HepG2 (cell line): ENCODE data around the gene NKX6-1. TPM values are rescaled to one million over a fixed set of nuclear protein-coding genes. Genes with fewer than 3 reads are reported as not detected.

Source experiments
- ATAC-seq: fragments of 200-7000 bp; cut with Tn5 transposase; 3 replicates; pipeline ENCODE4 v1.9.1; 2020; ENCODE audit warnings: mild to moderate bottlenecking, moderate library complexity
- BruUV-seq: library from RNA; stranded (reverse); fragments of 400-500 nt; replicated peaks from 2 replicates; lab custom pipeline; 2021; lab: Mats Ljungman, UMichigan
- CTCF ChIA-PET: fragments of 300-600 bp; formaldehyde crosslinking; extraction: SDS; loops from one replicate; lab custom pipeline; 2021; ENCODE audit warnings: low total read pairs, inconsistent platforms, low intra/inter-chr PET ratio; lab: Yijun Ruan, JAX
- POLR2A ChIA-PET: fragments of 350-600 bp; sonication (Branson Sonifier 250); formaldehyde crosslinking; loops from one replicate; lab custom pipeline; 2020; ENCODE audit warnings: antibody characterized with exemption, inconsistent platforms; lab: Yijun Ruan, JAX
- DNase-seq: peaks from one replicate; pipeline ENCODE4 v3.0.0-alpha.2; 2015; ENCODE audit warnings: low spot score
- FAIRE-seq: peaks from 3 replicates; lab custom pipeline; 2011; peaks lifted over from hg19 to GRCh38; lab: Jason Lieb, UNC
- H2AFZ ChIP-seq: one replicate; pipeline ENCODE4 v1.6.1; 2011; ENCODE audit warnings: low read length, inconsistent platforms
- H3K27ac ChIP-seq: fragments of 300-600 bp; 3 replicates; pipeline ENCODE4 v1.8.0; 2011; ENCODE audit warnings: mixed run types, mild to moderate bottlenecking, mixed read lengths, low read length, inconsistent platforms; ENCODE audit not compliant: insufficient read depth; ENCODE audit errors: extremely low read length
- H3K27me3 ChIP-seq, 2 experiments: fragments of 200-600 bp in 1 of 2; 2 replicates in 1 of 2; 3 replicates in 1 of 2; pipeline versions ENCODE4 v1.6.0 to v1.8.0; 2011; ENCODE audit warnings: low read length in 2 of 2, mild to moderate bottlenecking in 2 of 2, moderate library complexity in 2 of 2, inconsistent platforms in 1 of 2; ENCODE audit not compliant: insufficient read depth in 2 of 2, control insufficient read depth in 1 of 2
- H3K36me3 ChIP-seq, 2 experiments: fragments of 200-600 bp in 1 of 2; replicated peaks in 1 of 2; 2 replicates in 1 of 2; 3 replicates in 1 of 2; pipeline versions ENCODE4 v1.5.1 to v1.8.0; 2011; ENCODE audit warnings: low read length in 2 of 2, inconsistent platforms in 1 of 2; ENCODE audit not compliant: insufficient read depth in 2 of 2, control insufficient read depth in 1 of 2
- H3K4me1 ChIP-seq: 2 replicates; pipeline ENCODE4 v1.5.1; 2012; ENCODE audit warnings: low read length, inconsistent platforms; ENCODE audit not compliant: insufficient read depth
- H3K4me2 ChIP-seq: 2 replicates; pipeline ENCODE4 v1.6.0; 2011; ENCODE audit warnings: low read depth, low read length, inconsistent platforms
- H3K4me3 ChIP-seq, 3 experiments: fragments of 200-600 bp in 1 of 3; sonication (generic), shearing (Covaris generic) in 1 of 3; replicated peaks in 1 of 3; 2 replicates each; pipeline ENCODE4 v1.5.1; 2011 to 2016; ENCODE audit warnings: low read length in 3 of 3, inconsistent platforms in 2 of 3, low read depth in 2 of 3, mild to moderate bottlenecking in 2 of 3, control low read depth in 1 of 3, mixed read lengths in 1 of 3; ENCODE audit not compliant: insufficient read depth in 1 of 3
- H3K79me2 ChIP-seq: one replicate; pipeline ENCODE4 v1.6.1; 2011; ENCODE audit warnings: low read length, inconsistent platforms; ENCODE audit not compliant: insufficient read depth
- H3K9ac ChIP-seq: 2 replicates; pipeline ENCODE4 v1.6.0; 2011; ENCODE audit warnings: mild to moderate bottlenecking, low read depth, low read length, inconsistent platforms; ENCODE audit not compliant: insufficient read depth
- H3K9me3 ChIP-seq: 2 replicates; pipeline ENCODE4 v1.5.1; 2012; ENCODE audit warnings: mild to moderate bottlenecking, low read length
- H4K20me1 ChIP-seq: 2 replicates; pipeline ENCODE4 v1.6.0; 2011; ENCODE audit warnings: inconsistent platforms, mild to moderate bottlenecking, low read length, moderate library complexity; ENCODE audit not compliant: insufficient read depth
- ARID5B ChIP-seq: IDR thresholded peaks from 2 replicates; pipeline ENCODE4 v1.4.0; 2020; ENCODE audit warnings: mild to moderate bottlenecking, missing genetic modification reagents
- BORCS8-MEF2B ChIP-seq: sonication (generic); formaldehyde crosslinking; IDR thresholded peaks from 2 replicates; pipeline ENCODE4 v1.8.0; 2022; ENCODE audit warnings: mild to moderate bottlenecking, missing genetic modification reagents
- CEBPG ChIP-seq: IDR thresholded peaks from 2 replicates; pipeline ENCODE4 v1.6.1; 2016
- FOXP1 ChIP-seq, 2 experiments: fragments of 450-650 bp in 1 of 2; IDR thresholded peaks; 2 replicates each; pipeline ENCODE4 v1.6.1; 2017 to 2018; ENCODE audit warnings: antibody characterized with exemption in 1 of 2
- HMGXB3 ChIP-seq: sonication (generic); formaldehyde crosslinking; IDR thresholded peaks from 2 replicates; pipeline ENCODE4 v1.4.0; 2020; ENCODE audit warnings: missing genetic modification reagents, borderline replicate concordance
- IKZF5 ChIP-seq: IDR thresholded peaks from 2 replicates; pipeline ENCODE4 v1.6.1; 2018; ENCODE audit warnings: missing genetic modification reagents, mild to moderate bottlenecking, missing compliant biosample characterization
- NCOA1 ChIP-seq: sonication (generic); formaldehyde crosslinking; IDR thresholded peaks from 2 replicates; pipeline ENCODE4 v1.9.0; 2021; ENCODE audit warnings: missing genetic modification reagents
- PLRG1 ChIP-seq: fragments of 450-650 bp; conservative IDR thresholded peaks from 2 replicates; pipeline ENCODE4 v1.6.1; 2016
- SSRP1 ChIP-seq: IDR thresholded peaks from 2 replicates; pipeline ENCODE4 v1.6.1; 2016; ENCODE audit warnings: control low read depth
- TAF15 ChIP-seq: fragments of 200-400 bp; formaldehyde crosslinking; IDR thresholded peaks from one replicate; pipeline ENCODE4 v1.6.1; 2018; ENCODE audit warnings: mild to moderate bottlenecking, low read depth, low read length; ENCODE audit not compliant: poor library complexity, severe bottlenecking
- ZNF296 ChIP-seq: sonication (generic); formaldehyde crosslinking; conservative IDR thresholded peaks from 2 replicates; pipeline ENCODE4 v1.5.0; 2020; ENCODE audit warnings: mild to moderate bottlenecking, missing genetic modification reagents
- ZNF317 ChIP-seq: sonication (generic); formaldehyde crosslinking; IDR thresholded peaks from 2 replicates; pipeline ENCODE4 v1.5.0; 2020; ENCODE audit warnings: mild to moderate bottlenecking, missing genetic modification reagents
- ZNF619 ChIP-seq: sonication (generic); formaldehyde crosslinking; IDR thresholded peaks from 2 replicates; pipeline ENCODE4 v1.4.0; 2020; ENCODE audit warnings: mild to moderate bottlenecking, missing genetic modification reagents
- WGBS: methylation state at CpG from one replicate; pipeline ENCODE4 v1.1.6; 2017; ENCODE audit warnings: low lambda C conversion rate; 5-methylcytosine and 5-hydroxymethylcytosine counted together
- in situ Hi-C: cut with HindIII; loops from 2 replicates; pipeline ENCODE4 v1.10.0; 2017; ENCODE audit warnings: low pct_unique_long_range_greater_than_20kb; ENCODE audit not compliant: extremely low pct_ligation_motif_present
- intact Hi-C: fragments of 100-400 bp; cut with micrococcal nuclease; formaldehyde crosslinking; loops from one replicate; pipeline ENCODE4 v1.10.0; 2022; ENCODE audit not compliant: unreplicated experiment
- polyA plus RNA-seq, 8 experiments: library from polyadenylated mRNA; depleted of rRNA in 3 of 8; stranded (reverse) in 7 of 8; unstranded in 1 of 8; fragments of >200 nt; fragmentation: Illumina TruSeq in 4 of 8; extraction: Trizol in 4 of 8; gene quantifications; 2 replicates each; pipeline versions ENCODE4 v1.2.1 to v1.2.3, GENCODE V29; 2011 to 2016; ENCODE audit warnings: low read depth in 4 of 8, missing spikeins in 1 of 8, mixed read lengths in 1 of 8; ENCODE audit not compliant: insufficient read depth in 1 of 8
- total RNA-seq, 5 experiments: library from RNA; depleted of rRNA; stranded (reverse); fragments of >200 nt; fragmentation: Illumina TruSeq; extraction: Trizol; gene quantifications; 2 replicates each; pipeline ENCODE4 v1.2.3, GENCODE V29; 2016; ENCODE audit warnings: low read depth in 1 of 5
- TF ChIP-seq, protein P1 (sequence below): sonication (generic); formaldehyde crosslinking; IDR thresholded peaks from 2 replicates; pipeline ENCODE4 v1.4.0; 2020; ENCODE audit warnings: mild to moderate bottlenecking, missing genetic modification reagents

The NKX6-1 gene
- total and polyA plus RNA-seq, 2 of the 13 experiments (the other 11 are each of a cell fraction or from before 2014, with no cell fraction given), result not detected

DNA sequence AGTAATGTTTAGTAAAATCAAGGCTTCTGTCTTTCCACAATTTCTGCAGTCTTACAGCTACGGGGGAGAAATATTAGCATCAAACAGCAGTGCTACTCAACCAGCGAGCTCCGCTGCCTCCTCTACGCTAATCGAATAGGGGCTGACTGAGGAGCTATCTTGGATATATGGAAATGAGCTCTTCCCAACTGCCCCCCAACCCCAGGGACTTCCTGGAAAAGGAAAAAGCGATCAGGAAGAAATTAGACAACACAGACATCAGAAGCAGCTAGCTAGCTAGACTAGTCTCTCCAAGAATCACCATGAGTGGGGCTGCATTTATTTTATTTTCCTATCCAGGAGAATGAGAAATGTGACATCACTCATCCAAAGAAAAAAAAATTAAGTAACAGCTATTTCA is 7.6 kb downstream of the NKX6-1 start (continued):
- TF ChIP-seq ARID5B, result no peak
- TF ChIP-seq, all 625 proteins: peak for 0

DNA sequence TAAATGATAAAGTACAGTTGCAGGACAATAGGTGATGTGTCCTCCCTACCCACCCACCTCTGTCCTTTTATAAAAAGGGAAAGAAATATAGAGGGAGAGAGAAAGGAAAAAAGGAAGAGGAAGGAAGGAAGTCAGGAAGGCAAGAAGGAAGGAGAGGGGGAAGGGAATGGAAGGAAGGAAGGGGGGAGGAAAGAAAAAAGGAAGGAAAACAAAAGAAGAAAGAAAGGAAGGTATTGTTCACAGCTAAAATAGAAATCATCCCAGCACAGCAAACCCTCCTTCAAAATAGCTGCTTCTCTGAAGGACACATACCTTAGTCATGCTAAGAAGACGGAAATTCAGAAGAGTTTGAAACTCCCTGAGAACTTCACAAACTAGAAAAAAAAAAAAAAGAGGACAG is 8.4 kb downstream of the NKX6-1 start:
- DNase-seq, result no peak
- Histone ChIP-seq H3K27me3 (peaks cover 0 to 42% of the 10 kb centered on the region in 2 experiments; a peak in 4 of 5 replicates), H3K36me3 (no peaks in the 10 kb centered on the region), H3K9me3 (no peaks in the 10 kb centered on the region), H3K4me1 (no peaks in the 10 kb centered on the region), H3K27ac (no peak overlapping the region), H3K9ac (no peak overlapping the region), H3K79me2 (no peaks in the 10 kb centered on the region), H3K4me2 (no peak overlapping the region), H3K4me3 (no peak overlapping the region), H4K20me1 (no peaks in the 10 kb centered on the region), H2AFZ (no peak overlapping the region)
- no TSS peak for BruUV-seq
- POLR2A ChIA-PET, result no interaction called here
- WGBS, result 66% methylated on average over 1 of the region's 1 CpG
- CTCF ChIA-PET, result no interaction called here
- no peak for FAIRE-seq
- no peak for ATAC-seq
- intact Hi-C loops, result no loop called here
- in situ Hi-C loops, result no loop called here
- TF ChIP-seq HMGXB3 (CRISPR knock-in tag) (no peak), CEBPG (CRISPR knock-in tag) (no peak), NCOA1 (CRISPR knock-in tag) (no peak), IKZF5 (CRISPR knock-in tag) (no peak), TAF15 (no peak), PLRG1 (no peak), FOXP1 (IDR thresholded peaks at IDR 0.05) (no peak), FOXP1 (CRISPR knock-in tag; IDR thresholded peaks at IDR 0.05) (no peak), BORCS8-MEF2B (CRISPR knock-in tag) (no peak), SSRP1 (CRISPR knock-in tag) (no peak), ZNF619 (CRISPR knock-in tag) (no peak), ZNF296 (CRISPR knock-in tag) (no peak), ZNF317 (no peak)
- TF ChIP-seq, protein P1, sequence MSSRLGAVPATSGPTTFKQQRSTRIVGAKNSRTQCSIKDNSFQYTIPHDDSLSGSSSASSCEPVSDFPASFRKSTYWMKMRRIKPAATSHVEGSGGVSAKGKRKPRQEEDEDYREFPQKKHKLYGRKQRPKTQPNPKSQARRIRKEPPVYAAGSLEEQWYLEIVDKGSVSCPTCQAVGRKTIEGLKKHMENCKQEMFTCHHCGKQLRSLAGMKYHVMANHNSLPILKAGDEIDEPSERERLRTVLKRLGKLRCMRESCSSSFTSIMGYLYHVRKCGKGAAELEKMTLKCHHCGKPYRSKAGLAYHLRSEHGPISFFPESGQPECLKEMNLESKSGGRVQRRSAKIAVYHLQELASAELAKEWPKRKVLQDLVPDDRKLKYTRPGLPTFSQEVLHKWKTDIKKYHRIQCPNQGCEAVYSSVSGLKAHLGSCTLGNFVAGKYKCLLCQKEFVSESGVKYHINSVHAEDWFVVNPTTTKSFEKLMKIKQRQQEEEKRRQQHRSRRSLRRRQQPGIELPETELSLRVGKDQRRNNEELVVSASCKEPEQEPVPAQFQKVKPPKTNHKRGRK (CRISPR knock-in tag), result no peak
